ENCODE data around the gene XIRP2.
"Not testable (repeated sequence)": the region's sequence is repeated elsewhere in the genome, so short reads cannot be mapped to it uniquely, and the experiment has no call there.

Gene XIRP2

DNA sequence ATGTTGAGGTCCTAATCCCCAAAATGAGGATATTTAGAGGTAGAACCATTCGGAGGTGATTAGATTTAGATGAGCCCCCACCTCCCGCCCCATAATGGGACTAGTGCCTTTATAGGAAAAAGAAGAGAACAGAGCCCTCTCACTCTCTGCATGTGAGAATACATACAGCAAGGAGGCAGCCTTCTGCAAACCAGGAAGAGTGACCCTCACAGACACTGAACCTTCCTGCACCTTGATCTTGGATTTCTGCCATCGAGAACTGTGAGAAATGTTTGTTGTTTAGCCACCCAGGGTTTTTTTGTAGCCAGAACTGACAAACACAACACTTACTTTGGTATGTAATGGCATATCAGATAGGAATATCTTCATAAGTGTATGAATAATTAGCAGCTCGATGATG is 83.7 kb downstream of the XIRP2 start:
- no peak overlapping the region for H3K4me3 ChIP-seq (ENCODE audit: low read length)
- no peak for TF ChIP-seq ZNF274 (IDR thresholded peaks at IDR 0.05; ENCODE audit: low read depth, low read length)

DNA sequence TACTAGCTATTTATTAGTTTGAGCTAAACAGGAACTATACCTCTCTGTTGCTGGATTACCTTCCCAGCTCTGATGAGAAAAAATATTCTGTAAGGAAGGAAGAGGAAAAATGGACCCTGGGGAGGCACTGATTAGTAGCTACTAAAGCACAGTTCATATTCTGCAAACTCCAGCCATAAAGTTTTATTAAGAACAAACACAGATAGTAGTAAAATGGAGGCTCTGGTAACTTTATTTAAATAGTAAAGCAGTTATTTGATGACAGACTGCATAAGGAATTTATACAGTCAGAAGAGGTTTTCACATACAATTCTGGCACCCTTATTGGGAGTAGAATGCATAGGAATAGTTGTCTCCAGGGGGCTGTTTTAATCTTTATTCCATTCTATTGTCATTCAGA is 84.1 kb downstream of the XIRP2 start:
- no peak for TF ChIP-seq ZNF274 (IDR thresholded peaks at IDR 0.05; ENCODE audit: low read depth, low read length)
- H3K4me3 ChIP-seq (ENCODE audit: low read length) = no peak overlapping the region

GRCh38 chr2:166984188-166984587 is 95.9 kb downstream of the XIRP2 start:
- no peak for TF ChIP-seq ZNF274 (IDR thresholded peaks at IDR 0.05; ENCODE audit: low read depth, low read length)
- H3K4me3 ChIP-seq (ENCODE audit: low read length) = no peak overlapping the region

- H3K4me3 ChIP-seq (ENCODE audit: low read length) = no peak overlapping the region
- TF ChIP-seq ZNF274 (IDR thresholded peaks at IDR 0.05; ENCODE audit: low read depth, low read length) = no peak
Measured at GRCh38 chr2:166984797-166985196, 96.5 kb downstream of the XIRP2 start.

GRCh38 chr2:166994588-166995336 is 106.5 kb downstream of the XIRP2 start:
- no peak for TF ChIP-seq ZNF274 (IDR thresholded peaks at IDR 0.05; ENCODE audit: low read depth, low read length)
- no peak overlapping the region for H3K4me3 ChIP-seq (ENCODE audit: low read length)

GRCh38 chr2:166996465-166996864 is 108.2 kb downstream of the XIRP2 start:
- H3K4me3 ChIP-seq (ENCODE audit: low read length) = no peak overlapping the region
- no peak for TF ChIP-seq ZNF274 (IDR thresholded peaks at IDR 0.05; ENCODE audit: low read depth, low read length)

DNA sequence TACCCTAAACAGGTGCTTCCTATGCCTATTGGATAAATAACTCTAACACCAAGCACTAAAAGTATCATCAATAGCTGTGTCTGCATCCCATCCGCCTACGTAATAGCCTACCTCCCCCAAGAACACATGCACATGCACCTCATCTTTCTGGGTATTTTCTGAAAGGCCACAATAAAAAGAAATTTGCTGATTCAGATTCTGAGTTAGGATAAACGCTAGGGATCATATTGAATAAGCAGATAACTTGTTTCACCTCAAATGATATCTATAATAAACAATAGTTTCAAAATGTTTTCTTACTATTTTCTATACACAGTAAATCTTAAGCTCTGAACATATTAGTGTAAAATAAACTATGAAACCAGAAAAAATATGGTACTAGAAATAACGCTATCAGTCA is 112.9 kb downstream of the XIRP2 start:
- no peak for TF ChIP-seq ZNF274 (IDR thresholded peaks at IDR 0.05; ENCODE audit: low read depth, low read length)
- no peak overlapping the region for H3K4me3 ChIP-seq (ENCODE audit: low read length)

GRCh38 chr2:167005096-167005495 is 116.8 kb downstream of the XIRP2 start:
- H3K4me3 ChIP-seq (ENCODE audit: low read length) = no peak overlapping the region
- TF ChIP-seq ZNF274 (IDR thresholded peaks at IDR 0.05; ENCODE audit: low read depth, low read length) = no peak

GRCh38 chr2:167013227-167013626 is 124.9 kb downstream of the XIRP2 start:
- TF ChIP-seq ZNF274 (IDR thresholded peaks at IDR 0.05; ENCODE audit: low read depth, low read length) = no peak
- H3K4me3 ChIP-seq (ENCODE audit: low read length) = no peak overlapping the region

DNA sequence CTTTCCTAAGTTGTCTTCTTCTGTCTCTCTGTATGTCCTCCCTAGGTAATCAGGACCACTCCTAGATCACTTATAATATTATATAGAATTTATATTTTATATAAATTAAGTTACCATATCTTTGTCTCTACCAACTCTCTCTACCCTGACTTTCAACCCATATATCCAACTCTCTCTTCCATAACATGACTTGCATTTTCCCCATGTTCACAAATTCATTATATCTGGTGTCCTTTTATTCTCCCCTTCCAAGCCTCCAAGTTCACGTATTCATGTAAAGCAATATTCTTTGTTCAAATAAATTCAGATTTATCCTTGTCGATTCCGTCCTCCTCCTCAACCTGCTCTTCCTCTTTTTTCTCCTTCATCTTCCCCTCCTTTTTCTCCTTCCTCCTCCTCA is 127.5 kb downstream of the XIRP2 start:
- no peak for TF ChIP-seq ZNF274 (IDR thresholded peaks at IDR 0.05; ENCODE audit: low read depth, low read length)
- H3K4me3 ChIP-seq (ENCODE audit: low read length) = no peak overlapping the region

- H3K4me3 ChIP-seq (ENCODE audit: low read length) = no peak overlapping the region
- no peak for TF ChIP-seq ZNF274 (IDR thresholded peaks at IDR 0.05; ENCODE audit: low read depth, low read length)
Measured at GRCh38 chr2:167017021-167017420, 128.7 kb downstream of the XIRP2 start.

GRCh38 chr2:167018590-167018989 is 130.3 kb downstream of the XIRP2 start:
- TF ChIP-seq ZNF274 (IDR thresholded peaks at IDR 0.05; ENCODE audit: low read depth, low read length) = no peak
- no peak overlapping the region for H3K4me3 ChIP-seq (ENCODE audit: low read length)

GRCh38 chr2:167028503-167028902 is 140.2 kb downstream of the XIRP2 start:
- H3K4me3 ChIP-seq (ENCODE audit: low read length) = no peak overlapping the region
- no peak for TF ChIP-seq ZNF274 (IDR thresholded peaks at IDR 0.05; ENCODE audit: low read depth, low read length)

DNA sequence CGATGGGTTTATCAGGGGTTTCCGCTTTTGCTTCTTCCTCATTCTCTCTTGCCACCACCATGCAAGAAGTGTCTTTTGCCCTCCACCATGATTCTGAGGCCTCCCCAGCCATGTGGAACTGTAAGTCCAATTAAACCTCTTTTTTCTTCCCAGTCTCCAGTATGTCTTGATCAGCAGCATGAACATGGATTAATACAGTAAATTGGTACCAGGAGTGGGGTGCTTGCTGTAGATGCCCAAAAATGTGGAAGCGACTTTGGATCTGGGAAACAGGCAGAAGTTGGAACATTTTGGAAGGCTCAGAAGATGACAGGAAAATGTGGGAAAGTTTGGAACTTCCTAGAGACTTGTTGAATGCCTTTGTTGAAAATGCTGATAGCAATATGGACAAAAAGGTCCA is 146.7 kb downstream of the XIRP2 start:
- H3K4me3 ChIP-seq (ENCODE audit: low read length) = not testable (repeated sequence)

DNA sequence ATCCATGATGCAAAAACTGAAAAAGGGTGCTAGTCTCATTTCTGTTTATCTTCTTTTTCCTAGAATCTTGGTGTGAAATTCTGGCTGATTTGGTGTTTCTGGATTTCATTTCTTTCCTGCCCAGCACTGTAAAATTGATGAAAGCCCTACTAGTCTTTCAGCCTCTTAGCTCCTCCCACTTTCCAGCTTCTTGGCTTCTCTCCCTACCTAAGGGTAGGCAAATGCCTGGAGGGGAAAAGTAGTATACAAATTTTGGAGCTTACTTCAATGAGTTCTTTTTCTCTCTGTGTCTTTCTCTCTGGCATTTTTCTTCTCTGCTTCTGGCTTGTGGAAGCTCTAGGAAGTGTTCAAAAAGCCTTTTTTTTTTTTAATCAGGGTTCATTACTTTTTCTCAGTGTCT is 160.5 kb downstream of the XIRP2 start:
- no peak overlapping the region for H3K4me3 ChIP-seq (ENCODE audit: low read length)
- TF ChIP-seq ZNF274 (IDR thresholded peaks at IDR 0.05; ENCODE audit: low read depth, low read length) = no peak

GRCh38 chr2:167049659-167050058 is 161.4 kb downstream of the XIRP2 start:
- TF ChIP-seq ZNF274 (IDR thresholded peaks at IDR 0.05; ENCODE audit: low read depth, low read length) = no peak
- no peak overlapping the region for H3K4me3 ChIP-seq (ENCODE audit: low read length)
